ENCODE results near the gene RHOH. TPM values are rescaled to one million over a fixed set of nuclear protein-coding genes. Genes with fewer than 3 reads are reported as not detected.
"Not testable (repeated sequence)": the region's sequence is repeated elsewhere in the genome, so short reads cannot be mapped to it uniquely, and the experiment has no call there.

Gene RHOH
- total and polyA plus RNA-seq, 9 of the 15 experiments (the other 6 are each of a cell fraction or from before 2014, with no cell fraction given): 14.3 to 37.7 (median 23.2) TPM

GRCh38 chr4:40289366-40290188, 92.7 kb downstream of the RHOH start (continued):
- no peak for TF ChIP-seq LARP7 (IDR thresholded peaks at IDR 0.05)
- 0 out of 2 replicates have a peak, but pooled peaks have one; percentile 19 for TF ChIP-seq DDX20 (tag; IDR thresholded peaks at IDR 0.05; ENCODE audit: low read depth)

- in situ Hi-C loops (cut with MboI); H3K79me2 ChIP-seq (ENCODE audit: control insufficient read depth, insufficient read depth, low read length); H3K36me3 ChIP-seq (ENCODE audit: control insufficient read depth, insufficient read depth, low read length); H3K9me3 ChIP-seq (replicated peaks; ENCODE audit: control insufficient read depth, insufficient read depth, low read depth, low read length); H3K27me3 ChIP-seq (ENCODE audit: control insufficient read depth in 2 of 2, insufficient read depth in 2 of 2, low read length in 2 of 2); CTCF ChIA-PET (ENCODE audit: low intra/inter-chr PET ratio); H4K20me1 ChIP-seq (replicated peaks; ENCODE audit: control insufficient read depth, insufficient read depth, low read length); H3K4me3 ChIP-seq; BruUV-seq (replicated peaks); H3K9me1 ChIP-seq (ENCODE audit: control insufficient read depth, insufficient read depth, low read length); TF ChIP-seq TEAD4 (CRISPR knock-in tag; IDR thresholded peaks at IDR 0.05; ENCODE audit: borderline replicate concordance): not testable (repeated sequence)
- peak overlapping the region; percentile 56; the same call in 2 of the 3 replicates for H3K27ac ChIP-seq (ENCODE audit: extremely low read depth, low read depth, low read length)
- ATAC-seq: peak; percentile 64
- H3K4me2 ChIP-seq (ENCODE audit: insufficient read depth, low read length): peak overlapping the region; percentile 30; the same call in 1 of the 2 replicates
- DNase-seq (ENCODE audit: extremely low read depth in 1 of 4, low spot score in 3 of 4): peak; percentile 38 to 89 (median 51)
- intact Hi-C loops (cut with micrococcal nuclease): loop anchor here (2.0 kb wide), 1 partner anchor 52 kb away; no protein-coding TSS in a partner anchor
- peak overlapping the region; percentile 58 for H2AFZ ChIP-seq (ENCODE audit: low read depth, low read length)
- POLR2A ChIA-PET: interaction anchor here (0.6 to 1.6 kb wide), 5 partner anchors 12 to 52 kb away, joined by 3 to 5 read pairs (median 3); no protein-coding TSS in a partner anchor
- peak overlapping the region in 1 of 2 experiments; percentile 41; a peak in 2 of 4 replicates for H3K9ac ChIP-seq (ENCODE audit: insufficient read depth in 1 of 2, low read depth in 2 of 2, low read length in 2 of 2)
- peaks cover 11 to 36% of the 10 kb centered on the region in 2 experiments for H3K4me1 ChIP-seq (replicated peaks in 1 of 2; ENCODE audit: control insufficient read depth in 2 of 2, insufficient read depth in 2 of 2, low read length in 2 of 2)
- WGBS (ENCODE audit: insufficient coverage, low coverage, missing lambda C conversion rate): 0% methylated on average over 2 of the region's 2 CpGs
- FAIRE-seq: peak; percentile 82
- TF ChIP-seq SMAD4 (CRISPR knock-in tag; conservative IDR thresholded peaks at IDR 0.05) (peak; percentile 95), TEAD4 (IDR thresholded peaks at IDR 0.05; ENCODE audit: low read length) (peak; percentile 95), ZBTB11 (CRISPR knock-in tag; IDR thresholded peaks at IDR 0.05) (peak in 1 of 3 experiments; percentile 47; a peak in 1 of 6 replicates), PML (IDR thresholded peaks at IDR 0.05; ENCODE audit: low read length) (peak; percentile 91), ARNT (IDR thresholded peaks at IDR 0.05) (peak; percentile 84 to 85; a peak in 3 of 4 replicates), NFIC (IDR thresholded peaks at IDR 0.05) (peak; percentile 84), ZNF609 (CRISPR knock-in tag; IDR thresholded peaks at IDR 0.05; ENCODE audit: borderline replicate concordance) (peak; percentile 74; the same call in 1 of the 2 replicates)
Observed at GRCh38 chr4:40290611-40291186, 93.9 kb downstream of the RHOH start.

All from K562 (cell line).